Measurements from ENCODE around the gene ZNF99. TPM values are rescaled to one million over a fixed set of nuclear protein-coding genes. Genes with fewer than 3 reads are reported as not detected.

ZNF99 gene
- total and polyA plus RNA-seq, 2 experiments from 2014 or later = 0.03 TPM; not detected in 1

GRCh38 chr19:22814124-22814523 lies 30.2 kb upstream of the ZNF99 start (continued):
- TF ChIP-seq, protein P1, sequence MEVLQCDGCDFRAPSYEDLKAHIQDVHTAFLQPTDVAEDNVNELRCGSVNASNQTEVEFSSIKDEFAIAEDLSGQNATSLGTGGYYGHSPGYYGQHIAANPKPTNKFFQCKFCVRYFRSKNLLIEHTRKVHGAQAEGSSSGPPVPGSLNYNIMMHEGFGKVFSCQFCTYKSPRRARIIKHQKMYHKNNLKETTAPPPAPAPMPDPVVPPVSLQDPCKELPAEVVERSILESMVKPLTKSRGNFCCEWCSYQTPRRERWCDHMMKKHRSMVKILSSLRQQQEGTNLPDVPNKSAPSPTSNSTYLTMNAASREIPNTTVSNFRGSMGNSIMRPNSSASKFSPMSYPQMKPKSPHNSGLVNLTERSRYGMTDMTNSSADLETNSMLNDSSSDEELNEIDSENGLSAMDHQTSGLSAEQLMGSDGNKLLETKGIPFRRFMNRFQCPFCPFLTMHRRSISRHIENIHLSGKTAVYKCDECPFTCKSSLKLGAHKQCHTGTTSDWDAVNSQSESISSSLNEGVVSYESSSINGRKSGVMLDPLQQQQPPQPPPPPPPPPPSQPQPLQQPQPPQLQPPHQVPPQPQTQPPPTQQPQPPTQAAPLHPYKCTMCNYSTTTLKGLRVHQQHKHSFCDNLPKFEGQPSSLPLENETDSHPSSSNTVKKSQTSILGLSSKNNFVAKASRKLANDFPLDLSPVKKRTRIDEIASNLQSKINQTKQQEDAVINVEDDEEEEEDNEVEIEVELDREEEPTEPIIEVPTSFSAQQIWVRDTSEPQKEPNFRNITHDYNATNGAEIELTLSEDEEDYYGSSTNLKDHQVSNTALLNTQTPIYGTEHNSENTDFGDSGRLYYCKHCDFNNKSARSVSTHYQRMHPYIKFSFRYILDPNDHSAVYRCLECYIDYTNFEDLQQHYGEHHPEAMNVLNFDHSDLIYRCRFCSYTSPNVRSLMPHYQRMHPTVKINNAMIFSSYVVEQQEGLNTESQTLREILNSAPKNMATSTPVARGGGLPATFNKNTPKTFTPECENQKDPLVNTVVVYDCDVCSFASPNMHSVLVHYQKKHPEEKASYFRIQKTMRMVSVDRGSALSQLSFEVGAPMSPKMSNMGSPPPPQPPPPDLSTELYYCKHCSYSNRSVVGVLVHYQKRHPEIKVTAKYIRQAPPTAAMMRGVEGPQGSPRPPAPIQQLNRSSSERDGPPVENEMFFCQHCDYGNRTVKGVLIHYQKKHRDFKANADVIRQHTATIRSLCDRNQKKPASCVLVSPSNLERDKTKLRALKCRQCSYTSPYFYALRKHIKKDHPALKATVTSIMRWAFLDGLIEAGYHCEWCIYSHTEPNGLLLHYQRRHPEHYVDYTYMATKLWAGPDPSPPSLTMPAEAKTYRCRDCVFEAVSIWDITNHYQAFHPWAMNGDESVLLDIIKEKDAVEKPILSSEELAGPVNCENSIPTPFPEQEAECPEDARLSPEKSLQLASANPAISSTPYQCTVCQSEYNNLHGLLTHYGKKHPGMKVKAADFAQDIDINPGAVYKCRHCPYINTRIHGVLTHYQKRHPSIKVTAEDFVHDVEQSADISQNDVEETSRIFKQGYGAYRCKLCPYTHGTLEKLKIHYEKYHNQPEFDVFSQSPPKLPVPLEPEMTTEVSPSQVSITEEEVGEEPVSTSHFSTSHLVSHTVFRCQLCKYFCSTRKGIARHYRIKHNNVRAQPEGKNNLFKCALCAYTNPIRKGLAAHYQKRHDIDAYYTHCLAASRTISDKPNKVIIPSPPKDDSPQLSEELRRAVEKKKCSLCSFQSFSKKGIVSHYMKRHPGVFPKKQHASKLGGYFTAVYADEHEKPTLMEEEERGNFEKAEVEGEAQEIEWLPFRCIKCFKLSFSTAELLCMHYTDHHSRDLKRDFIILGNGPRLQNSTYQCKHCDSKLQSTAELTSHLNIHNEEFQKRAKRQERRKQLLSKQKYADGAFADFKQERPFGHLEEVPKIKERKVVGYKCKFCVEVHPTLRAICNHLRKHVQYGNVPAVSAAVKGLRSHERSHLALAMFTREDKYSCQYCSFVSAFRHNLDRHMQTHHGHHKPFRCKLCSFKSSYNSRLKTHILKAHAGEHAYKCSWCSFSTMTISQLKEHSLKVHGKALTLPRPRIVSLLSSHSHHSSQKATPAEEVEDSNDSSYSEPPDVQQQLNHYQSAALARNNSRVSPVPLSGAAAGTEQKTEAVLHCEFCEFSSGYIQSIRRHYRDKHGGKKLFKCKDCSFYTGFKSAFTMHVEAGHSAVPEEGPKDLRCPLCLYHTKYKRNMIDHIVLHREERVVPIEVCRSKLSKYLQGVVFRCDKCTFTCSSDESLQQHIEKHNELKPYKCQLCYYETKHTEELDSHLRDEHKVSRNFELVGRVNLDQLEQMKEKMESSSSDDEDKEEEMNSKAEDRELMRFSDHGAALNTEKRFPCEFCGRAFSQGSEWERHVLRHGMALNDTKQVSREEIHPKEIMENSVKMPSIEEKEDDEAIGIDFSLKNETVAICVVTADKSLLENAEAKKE (CRISPR knock-in tag; IDR thresholded peaks at IDR 0.05) = no peak
- TF ChIP-seq ZNF331 (CRISPR knock-in tag; IDR thresholded peaks at IDR 0.05; ENCODE audit: low read depth) = no peak

GRCh38 chr19:22807061-22807835 lies 23.3 kb upstream of the ZNF99 start:
- Histone ChIP-seq H3K9me2 (ENCODE audit: insufficient read depth) (no peaks in the 10 kb centered on the region), H3K27me3 (ENCODE audit: insufficient read depth) (no peaks in the 10 kb centered on the region), H3K4me3 (no peak overlapping the region), H3K36me3 (ENCODE audit: insufficient read depth) (no peaks in the 10 kb centered on the region), H3K27ac (ENCODE audit: low read depth) (no peak overlapping the region), H2AFZ (no peak overlapping the region), H3K4me1 (ENCODE audit: insufficient read depth) (no peaks in the 10 kb centered on the region), H3K4me2 (no peak overlapping the region), H3F3A (replicated peaks; ENCODE audit: low read depth) (no peaks in the 10 kb centered on the region), H3K79me2 (replicated peaks; ENCODE audit: insufficient read depth) (no peaks in the 10 kb centered on the region), H4K20me1 (replicated peaks; ENCODE audit: insufficient read depth) (no peaks in the 10 kb centered on the region)
- no peaks in the 10 kb centered on the region for H3K4me1 Mint-ChIP-seq
- peaks cover 84% of the 10 kb centered on the region for H3K9me3 Mint-ChIP-seq
- TF ChIP-seq STAT1 (IDR thresholded peaks at IDR 0.05; ENCODE audit: unreplicated experiment) = no peak
- TF ChIP-seq, protein P2, sequence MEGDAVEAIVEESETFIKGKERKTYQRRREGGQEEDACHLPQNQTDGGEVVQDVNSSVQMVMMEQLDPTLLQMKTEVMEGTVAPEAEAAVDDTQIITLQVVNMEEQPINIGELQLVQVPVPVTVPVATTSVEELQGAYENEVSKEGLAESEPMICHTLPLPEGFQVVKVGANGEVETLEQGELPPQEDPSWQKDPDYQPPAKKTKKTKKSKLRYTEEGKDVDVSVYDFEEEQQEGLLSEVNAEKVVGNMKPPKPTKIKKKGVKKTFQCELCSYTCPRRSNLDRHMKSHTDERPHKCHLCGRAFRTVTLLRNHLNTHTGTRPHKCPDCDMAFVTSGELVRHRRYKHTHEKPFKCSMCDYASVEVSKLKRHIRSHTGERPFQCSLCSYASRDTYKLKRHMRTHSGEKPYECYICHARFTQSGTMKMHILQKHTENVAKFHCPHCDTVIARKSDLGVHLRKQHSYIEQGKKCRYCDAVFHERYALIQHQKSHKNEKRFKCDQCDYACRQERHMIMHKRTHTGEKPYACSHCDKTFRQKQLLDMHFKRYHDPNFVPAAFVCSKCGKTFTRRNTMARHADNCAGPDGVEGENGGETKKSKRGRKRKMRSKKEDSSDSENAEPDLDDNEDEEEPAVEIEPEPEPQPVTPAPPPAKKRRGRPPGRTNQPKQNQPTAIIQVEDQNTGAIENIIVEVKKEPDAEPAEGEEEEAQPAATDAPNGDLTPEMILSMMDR (conservative IDR thresholded peaks at IDR 0.05; ENCODE audit: low read depth in 2 of 2) = no peak
- no peak for TF ChIP-seq ZNF114 (CRISPR knock-in tag; IDR thresholded peaks at IDR 0.05)
- no peak for TF ChIP-seq EZH2 (IDR thresholded peaks at IDR 0.05; ENCODE audit: low read depth, unreplicated experiment)
- TF ChIP-seq, protein P3, sequence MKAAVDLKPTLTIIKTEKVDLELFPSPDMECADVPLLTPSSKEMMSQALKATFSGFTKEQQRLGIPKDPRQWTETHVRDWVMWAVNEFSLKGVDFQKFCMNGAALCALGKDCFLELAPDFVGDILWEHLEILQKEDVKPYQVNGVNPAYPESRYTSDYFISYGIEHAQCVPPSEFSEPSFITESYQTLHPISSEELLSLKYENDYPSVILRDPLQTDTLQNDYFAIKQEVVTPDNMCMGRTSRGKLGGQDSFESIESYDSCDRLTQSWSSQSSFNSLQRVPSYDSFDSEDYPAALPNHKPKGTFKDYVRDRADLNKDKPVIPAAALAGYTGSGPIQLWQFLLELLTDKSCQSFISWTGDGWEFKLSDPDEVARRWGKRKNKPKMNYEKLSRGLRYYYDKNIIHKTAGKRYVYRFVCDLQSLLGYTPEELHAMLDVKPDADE (IDR thresholded peaks at IDR 0.05) = no peak
- no peak for TF ChIP-seq EZH2phosphoT487 (IDR thresholded peaks at IDR 0.05; ENCODE audit: unreplicated experiment)
- no peak for TF ChIP-seq ZNF331 (CRISPR knock-in tag; IDR thresholded peaks at IDR 0.05; ENCODE audit: low read depth)
- peaks cover 34% of the 10 kb centered on the region for H3K36me3 Mint-ChIP-seq (ENCODE audit: low read depth)
- H3K4me3 Mint-ChIP-seq = no peak overlapping the region
- ATAC-seq (no peak), DNase-seq (ENCODE audit: low spot score) (no peak)
- H3K27ac Mint-ChIP-seq = no peak overlapping the region
- no peaks in the 10 kb centered on the region for H3K27me3 Mint-ChIP-seq (ENCODE audit: insufficient read depth, low read depth, poor library complexity)

Measured in GM23338 (cell line).